Measurements from ENCODE around the gene SLC35E1. TPM values are rescaled to one million over a fixed set of nuclear protein-coding genes. Genes with fewer than 3 reads are reported as not detected.

SLC35E1 gene
- total RNA-seq, 1 donor from 2014 or later, result 70.0 TPM

DNA sequence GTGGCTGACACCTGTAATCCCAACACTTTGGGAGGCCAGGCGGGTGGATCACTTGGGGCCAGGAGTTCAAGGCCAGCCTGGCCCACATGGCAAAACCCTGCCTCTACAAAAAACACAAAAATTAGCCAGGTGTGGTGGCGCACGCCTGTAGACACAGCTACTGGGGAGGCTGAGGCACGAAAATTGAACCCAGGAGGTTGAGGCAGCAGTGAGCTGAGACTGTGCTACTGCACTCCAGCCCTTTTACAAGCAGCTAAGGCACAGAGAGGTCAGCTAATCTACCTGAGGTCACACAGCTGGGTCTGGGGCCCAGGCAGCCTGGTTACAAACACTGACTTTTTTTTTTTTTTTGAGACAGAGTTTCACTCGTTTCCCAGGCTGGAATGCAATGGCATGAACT, 28.6 kb upstream of the SLC35E1 start:
- Mint-ChIP-seq H3K27me3 (ENCODE audit: low read depth) (no peaks in the 10 kb centered on the region), H3K4me3 (ENCODE audit: unreplicated experiment) (no peak overlapping the region), H3K4me1 (ENCODE audit: low read depth) (peaks cover 23% of the 10 kb centered on the region), H3K36me3 (ENCODE audit: low read depth) (no peaks in the 10 kb centered on the region), H3K27ac (ENCODE audit: unreplicated experiment) (no peak overlapping the region), H3K9me3 (ENCODE audit: low read depth) (no peaks in the 10 kb centered on the region)
- no peak for DNase-seq (ENCODE audit: low spot score)
- TF ChIP-seq, protein P1, sequence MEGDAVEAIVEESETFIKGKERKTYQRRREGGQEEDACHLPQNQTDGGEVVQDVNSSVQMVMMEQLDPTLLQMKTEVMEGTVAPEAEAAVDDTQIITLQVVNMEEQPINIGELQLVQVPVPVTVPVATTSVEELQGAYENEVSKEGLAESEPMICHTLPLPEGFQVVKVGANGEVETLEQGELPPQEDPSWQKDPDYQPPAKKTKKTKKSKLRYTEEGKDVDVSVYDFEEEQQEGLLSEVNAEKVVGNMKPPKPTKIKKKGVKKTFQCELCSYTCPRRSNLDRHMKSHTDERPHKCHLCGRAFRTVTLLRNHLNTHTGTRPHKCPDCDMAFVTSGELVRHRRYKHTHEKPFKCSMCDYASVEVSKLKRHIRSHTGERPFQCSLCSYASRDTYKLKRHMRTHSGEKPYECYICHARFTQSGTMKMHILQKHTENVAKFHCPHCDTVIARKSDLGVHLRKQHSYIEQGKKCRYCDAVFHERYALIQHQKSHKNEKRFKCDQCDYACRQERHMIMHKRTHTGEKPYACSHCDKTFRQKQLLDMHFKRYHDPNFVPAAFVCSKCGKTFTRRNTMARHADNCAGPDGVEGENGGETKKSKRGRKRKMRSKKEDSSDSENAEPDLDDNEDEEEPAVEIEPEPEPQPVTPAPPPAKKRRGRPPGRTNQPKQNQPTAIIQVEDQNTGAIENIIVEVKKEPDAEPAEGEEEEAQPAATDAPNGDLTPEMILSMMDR (IDR thresholded peaks at IDR 0.05), result no peak

DNA sequence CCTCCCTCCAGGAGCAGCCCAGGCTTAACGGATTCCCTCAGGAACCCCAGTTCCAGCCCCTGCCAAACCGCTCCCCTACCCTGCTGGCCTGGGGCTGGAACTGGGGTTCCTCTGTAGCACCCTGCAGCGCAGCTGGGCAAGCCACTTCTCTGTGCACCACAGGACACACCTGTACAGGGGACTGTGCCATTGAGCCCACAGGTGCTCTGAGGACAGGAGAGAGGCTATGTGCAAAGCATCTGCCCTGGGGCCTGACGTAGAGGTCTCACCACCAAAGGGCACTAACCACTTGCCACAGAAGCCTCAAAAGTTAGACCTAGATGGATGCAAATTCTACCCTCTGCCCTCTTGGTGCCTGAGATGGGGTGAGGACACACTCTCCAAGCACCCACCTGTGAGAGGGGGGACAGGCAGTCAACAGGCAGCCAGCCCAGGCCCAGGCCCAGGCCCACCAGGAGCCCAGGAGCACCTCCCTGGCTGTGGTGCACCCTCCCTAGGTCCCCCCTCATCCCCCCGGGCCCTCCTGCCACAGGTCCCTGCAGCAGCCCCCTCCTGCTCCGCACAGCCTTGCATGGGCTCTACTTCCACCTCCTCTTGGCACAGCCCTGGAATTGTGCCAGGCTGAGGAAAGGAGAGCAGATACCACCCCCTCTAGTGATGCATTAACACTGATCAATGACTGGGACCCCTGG, 27.6 kb upstream of the SLC35E1 start:
- Mint-ChIP-seq H3K36me3 (ENCODE audit: low read depth) (no peaks in the 10 kb centered on the region), H3K4me1 (ENCODE audit: low read depth) (peaks cover 16% of the 10 kb centered on the region), H3K27me3 (ENCODE audit: low read depth) (no peaks in the 10 kb centered on the region), H3K27ac (ENCODE audit: unreplicated experiment) (no peak overlapping the region), H3K4me3 (ENCODE audit: unreplicated experiment) (no peak overlapping the region), H3K9me3 (ENCODE audit: low read depth) (no peaks in the 10 kb centered on the region)
- no peak for DNase-seq (ENCODE audit: low spot score)
- TF ChIP-seq, protein P1 (IDR thresholded peaks at IDR 0.05), result no peak

DNA sequence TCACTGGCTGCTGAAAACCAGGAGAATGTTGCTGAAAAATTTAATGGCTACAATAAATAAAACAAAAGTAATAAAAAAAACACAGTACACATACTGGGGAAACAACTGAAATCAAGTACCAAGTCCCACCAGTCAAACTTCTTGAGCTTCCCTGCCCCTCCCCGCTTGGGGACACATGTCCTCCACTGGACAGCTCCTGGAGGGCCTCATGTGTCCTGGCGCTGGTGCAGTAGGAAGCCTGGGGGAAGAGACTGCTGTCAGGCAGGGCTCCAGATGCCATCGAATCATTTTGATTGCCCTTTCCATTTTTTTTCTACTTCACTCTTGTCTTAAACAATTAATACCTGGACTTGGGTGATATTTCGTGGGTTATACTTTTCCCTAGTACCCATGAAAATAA, 26.6 kb upstream of the SLC35E1 start:
- peaks cover 13% of the 10 kb centered on the region for H3K4me1 Mint-ChIP-seq (ENCODE audit: low read depth)
- no peaks in the 10 kb centered on the region for H3K36me3 Mint-ChIP-seq (ENCODE audit: low read depth)
- no peaks in the 10 kb centered on the region for H3K9me3 Mint-ChIP-seq (ENCODE audit: low read depth)
- TF ChIP-seq, protein P1 (IDR thresholded peaks at IDR 0.05), result no peak
- H3K27me3 Mint-ChIP-seq (ENCODE audit: low read depth), result no peaks in the 10 kb centered on the region
- no peak overlapping the region for H3K4me3 Mint-ChIP-seq (ENCODE audit: unreplicated experiment)
- no peak overlapping the region for H3K27ac Mint-ChIP-seq (ENCODE audit: unreplicated experiment)
- DNase-seq (ENCODE audit: low spot score), result no peak

DNA sequence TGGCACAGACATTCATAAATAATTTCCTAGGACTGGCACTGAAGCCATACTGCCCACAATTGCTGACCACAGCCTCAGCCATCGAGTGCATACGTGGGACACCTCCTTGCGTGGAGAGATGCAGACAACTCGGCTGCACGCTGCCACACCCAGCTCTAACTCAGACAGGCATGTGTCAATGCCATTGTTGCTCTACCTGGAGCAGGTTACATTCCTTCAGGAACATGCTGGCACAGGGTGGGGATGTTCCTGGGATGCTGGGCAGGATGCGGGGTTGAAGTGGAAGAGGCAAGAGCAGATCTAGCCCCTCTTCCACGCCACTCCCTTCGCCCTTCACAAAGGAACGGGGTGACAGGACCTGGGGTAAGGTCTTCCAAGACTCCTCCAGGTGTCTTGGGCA, 24.2 kb upstream of the SLC35E1 start:
- Mint-ChIP-seq H3K4me1 (ENCODE audit: low read depth) (peaks cover 18% of the 10 kb centered on the region), H3K36me3 (ENCODE audit: low read depth) (no peaks in the 10 kb centered on the region), H3K27me3 (ENCODE audit: low read depth) (no peaks in the 10 kb centered on the region), H3K4me3 (ENCODE audit: unreplicated experiment) (no peak overlapping the region), H3K27ac (ENCODE audit: unreplicated experiment) (no peak overlapping the region), H3K9me3 (ENCODE audit: low read depth) (no peaks in the 10 kb centered on the region)
- no peak for DNase-seq (ENCODE audit: low spot score)
- TF ChIP-seq, protein P1 (IDR thresholded peaks at IDR 0.05), result no peak

DNA sequence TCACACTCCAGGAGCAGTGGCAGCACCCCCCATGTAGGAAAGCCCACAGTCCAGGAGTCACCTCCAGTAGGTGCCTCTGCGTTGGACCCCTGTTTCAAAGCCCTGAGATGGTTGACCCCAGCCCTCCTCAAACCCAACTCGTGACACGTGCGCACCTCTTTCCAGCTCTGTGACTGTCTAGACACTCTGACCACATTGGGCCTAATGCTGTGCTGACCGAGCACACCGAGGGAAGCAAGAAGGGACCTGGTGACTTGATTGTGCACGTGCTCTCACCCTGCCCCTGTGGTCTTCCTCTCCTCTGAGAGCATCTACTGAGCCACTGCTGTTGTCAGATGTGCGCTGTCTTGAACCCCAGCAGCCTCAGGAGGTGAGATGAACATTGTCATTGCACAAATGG, 22.9 kb upstream of the SLC35E1 start:
- Mint-ChIP-seq H3K4me1 (ENCODE audit: low read depth) (peaks cover 19% of the 10 kb centered on the region), H3K27me3 (ENCODE audit: low read depth) (no peaks in the 10 kb centered on the region), H3K27ac (ENCODE audit: unreplicated experiment) (no peak overlapping the region), H3K36me3 (ENCODE audit: low read depth) (no peaks in the 10 kb centered on the region), H3K4me3 (ENCODE audit: unreplicated experiment) (no peak overlapping the region), H3K9me3 (ENCODE audit: low read depth) (no peaks in the 10 kb centered on the region)
- TF ChIP-seq, protein P1 (IDR thresholded peaks at IDR 0.05), result no peak
- DNase-seq (ENCODE audit: low spot score), result no peak

Data from chondrocyte (in vitro differentiated cells).